ENCODE results near the gene DOCK10.

DOCK10 gene

GRCh38 chr2:224833986-224834385, 208.3 kb downstream of the DOCK10 start:
- H3K4me3 ChIP-seq (ENCODE audit: low read depth, low read length): no peak overlapping the region
- no peak for DNase-seq (ENCODE audit: low read depth)
- no peak for TF ChIP-seq CTCF (IDR thresholded peaks at IDR 0.05; ENCODE audit: insufficient read depth, low read depth, low read length, missing control alignments)

DNA sequence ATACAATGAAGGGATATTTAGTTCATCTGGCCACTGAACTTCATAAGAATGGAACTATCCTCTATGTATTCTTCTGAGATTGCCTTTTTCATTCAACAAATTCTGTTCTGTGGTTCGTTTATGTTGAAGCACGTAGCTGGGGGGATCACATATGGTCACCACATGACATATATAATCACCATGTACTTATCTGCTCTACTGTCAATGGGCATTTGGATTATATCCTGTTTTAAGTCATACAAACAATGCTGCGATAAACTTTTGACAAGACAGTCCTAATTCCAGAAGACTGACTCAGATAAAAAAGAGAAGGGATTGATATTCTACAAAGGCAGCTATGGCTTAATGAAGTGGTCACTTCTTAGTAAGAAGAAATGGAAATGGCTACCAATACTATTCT, 210.1 kb downstream of the DOCK10 start:
- no peak overlapping the region for H3K4me3 ChIP-seq (ENCODE audit: low read depth, low read length)
- TF ChIP-seq CTCF (IDR thresholded peaks at IDR 0.05; ENCODE audit: insufficient read depth, low read depth, low read length, missing control alignments): no peak

DNA sequence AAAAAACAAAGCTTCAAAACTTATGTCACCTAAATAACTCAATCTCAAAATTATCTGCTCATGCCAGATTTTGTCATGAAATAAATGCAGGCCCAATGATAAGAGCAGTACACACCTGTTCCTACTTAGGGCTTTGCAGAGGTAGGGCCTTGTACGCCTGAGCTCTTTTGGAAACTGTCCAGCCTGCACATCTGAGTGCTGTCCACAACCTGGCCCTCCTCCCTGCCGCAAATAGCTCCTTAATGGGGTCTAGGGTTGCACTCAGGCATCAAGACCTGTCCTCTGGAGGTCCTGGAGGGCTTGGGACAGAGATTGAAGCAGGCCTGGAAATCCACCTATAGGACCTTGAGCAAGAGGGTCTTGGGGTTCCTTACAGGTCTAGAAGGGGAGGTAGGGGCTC, 210.7 kb downstream of the DOCK10 start:
- H3K4me3 ChIP-seq (ENCODE audit: low read depth, low read length): no peak overlapping the region
- no peak for DNase-seq (ENCODE audit: low read depth)
- no peak for TF ChIP-seq CTCF (IDR thresholded peaks at IDR 0.05; ENCODE audit: insufficient read depth, low read depth, low read length, missing control alignments)

More for the DNA sequence above, 210.1 kb downstream of the DOCK10 start:
- no peak for DNase-seq (ENCODE audit: low read depth)

DNA sequence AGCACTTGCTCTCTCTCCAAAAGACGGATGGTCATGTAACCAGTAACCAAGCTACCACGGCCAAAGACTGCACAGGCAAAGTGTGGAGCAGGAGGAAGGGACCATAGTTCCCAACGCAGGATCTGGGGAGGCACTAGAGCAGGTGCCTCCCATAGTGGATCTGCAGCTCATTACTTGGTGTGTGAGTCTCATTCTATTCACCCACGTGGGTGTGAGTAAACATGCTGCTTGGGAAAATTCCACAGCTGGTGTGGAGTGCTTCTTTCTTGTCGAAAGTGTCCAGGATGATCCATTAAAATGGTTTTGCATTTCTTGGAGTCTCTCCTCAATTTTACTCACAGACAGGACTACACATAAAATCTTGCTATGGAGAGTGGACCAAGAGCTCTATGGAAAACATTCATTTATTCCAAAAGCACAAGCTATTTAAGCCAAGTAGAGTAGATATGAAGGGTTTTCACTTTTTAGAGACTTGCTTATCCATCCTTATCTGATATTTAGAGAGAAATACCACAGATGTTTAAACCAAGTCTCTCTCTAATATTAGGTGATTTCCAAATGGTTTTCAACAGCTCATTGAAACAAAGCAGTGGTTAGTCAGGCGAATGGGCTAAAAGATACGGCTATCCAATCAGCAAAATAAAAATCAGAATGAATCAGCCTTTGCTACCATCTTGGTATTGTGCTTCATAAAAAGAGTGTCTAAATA, 221.8 kb downstream of the DOCK10 start:
- TF ChIP-seq CTCF (IDR thresholded peaks at IDR 0.05; ENCODE audit: insufficient read depth, low read depth, low read length, missing control alignments): no peak
- H3K4me3 ChIP-seq (ENCODE audit: low read depth, low read length): no peak overlapping the region
- no peak for DNase-seq (ENCODE audit: low read depth)

GRCh38 chr2:224819075-224819474, 223.2 kb downstream of the DOCK10 start:
- no peak overlapping the region for H3K4me3 ChIP-seq (ENCODE audit: low read depth, low read length)
- DNase-seq (ENCODE audit: low read depth): no peak
- TF ChIP-seq CTCF (IDR thresholded peaks at IDR 0.05; ENCODE audit: insufficient read depth, low read depth, low read length, missing control alignments): no peak

- no peak for DNase-seq (ENCODE audit: low read depth)
Measured at GRCh38 chr2:224817676-224818075, 224.6 kb downstream of the DOCK10 start.

More at GRCh38 chr2:224817676-224818075, 224.6 kb downstream of the DOCK10 start:
- TF ChIP-seq CTCF (IDR thresholded peaks at IDR 0.05; ENCODE audit: insufficient read depth, low read depth, low read length, missing control alignments): no peak
- H3K4me3 ChIP-seq (ENCODE audit: low read depth, low read length): no peak overlapping the region
